ENCODE data around the gene ZNF548.

ZNF548 gene

GRCh38 chr19:57403737-57404563 is 14.3 kb downstream of the ZNF548 start:
- DNase-seq: no peak

DNA sequence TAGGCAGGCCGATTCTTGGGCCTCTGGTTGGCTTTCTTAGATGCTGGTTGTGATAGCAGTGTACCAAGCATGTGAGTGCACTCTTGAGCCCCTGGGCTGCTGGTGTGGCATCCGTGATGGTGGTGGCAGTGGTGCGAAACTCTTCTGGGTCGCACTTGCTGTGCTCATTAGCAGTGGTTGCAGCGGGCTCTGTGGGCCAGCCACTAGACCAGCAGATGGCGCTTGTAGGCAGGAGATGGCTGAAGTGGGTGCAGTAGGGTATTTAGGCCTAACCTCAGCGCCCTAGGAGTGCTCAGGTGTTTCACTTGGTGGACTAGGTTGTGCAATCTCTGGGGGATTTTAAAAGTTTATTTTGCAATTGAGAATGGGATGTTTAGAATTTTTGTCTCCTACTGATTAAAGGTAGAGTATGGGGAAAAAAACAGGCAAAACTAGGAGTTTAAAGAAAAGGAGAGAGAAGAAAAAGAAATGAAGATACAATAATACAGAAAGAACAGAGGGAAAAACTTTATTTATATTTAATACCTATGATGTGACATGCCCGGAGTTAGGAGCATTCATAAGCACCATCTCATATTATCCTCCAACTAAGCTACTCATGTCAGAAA is 17.0 kb downstream of the ZNF548 start:
- DNase-seq: peak; percentile 64

DNA sequence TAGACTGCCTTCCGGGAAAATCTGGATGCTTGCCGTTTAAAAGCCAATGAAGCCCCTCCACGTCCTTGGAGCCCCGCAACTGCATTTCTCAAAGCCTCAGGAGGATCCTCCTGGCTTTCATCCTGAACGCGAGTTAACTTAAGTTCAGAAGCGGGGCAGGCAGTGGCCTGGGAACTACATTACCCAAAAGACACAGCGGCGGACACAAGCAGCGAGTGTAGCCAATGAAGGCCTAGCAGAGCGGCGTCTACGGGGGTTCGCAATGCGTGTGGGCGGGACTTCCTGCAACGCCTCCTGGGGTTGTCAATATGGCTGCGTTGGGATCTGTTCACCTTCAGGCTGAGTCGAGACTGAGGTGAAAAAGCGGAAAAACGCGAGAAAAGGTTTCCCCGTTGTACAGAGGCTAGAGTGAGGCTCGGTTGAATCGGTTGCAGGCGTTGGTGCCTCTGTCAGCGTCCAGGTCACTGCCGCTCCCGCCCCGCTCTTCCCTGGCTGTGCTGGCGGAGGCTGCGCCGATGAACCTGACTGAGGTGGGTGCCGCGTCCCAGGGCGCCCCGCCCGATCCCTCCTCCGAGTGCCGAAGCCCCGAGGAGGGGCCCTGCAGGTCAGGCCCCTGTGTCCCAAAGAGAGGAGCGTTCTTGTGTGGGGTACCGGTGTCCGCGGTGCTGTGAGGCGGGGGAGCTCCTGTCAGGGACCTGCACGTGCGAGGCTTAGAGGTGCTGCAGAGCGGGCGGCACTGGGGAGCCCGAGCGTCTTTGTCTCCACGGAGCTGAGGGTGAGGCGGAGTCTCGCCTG is 21.4 kb downstream of the ZNF548 start, which contains the start of gene ZNF17:
Gene ZNF17, plus strand, starts transcription at position 285 of the 795 bp plus-strand sequence. CDS start 2,455 bp downstream, outside the sequence.
- DNase-seq: peak; percentile 92

GRCh38 chr19:57419439-57419838 is 29.8 kb downstream of the ZNF548 start:
- no peak for DNase-seq

DNA sequence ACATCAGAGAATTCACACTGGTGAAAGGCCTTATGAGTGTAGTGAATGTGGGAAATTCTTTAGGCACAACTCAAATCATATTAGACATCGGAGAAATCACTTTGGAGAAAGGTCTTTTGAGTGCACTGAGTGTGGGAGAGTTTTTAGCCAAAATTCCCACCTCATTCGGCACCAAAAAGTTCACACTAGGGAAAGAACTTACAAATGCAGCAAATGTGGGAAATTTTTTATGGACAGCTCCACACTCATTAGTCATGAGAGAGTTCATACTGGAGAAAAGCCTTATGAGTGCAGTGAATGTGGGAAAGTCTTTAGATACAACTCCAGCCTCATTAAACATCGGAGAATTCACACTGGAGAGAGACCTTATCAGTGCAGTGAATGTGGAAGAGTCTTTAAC is 31.4 kb downstream of the ZNF548 start:
- DNase-seq: no peak

GRCh38 chr19:57434386-57435061 is 44.9 kb downstream of the ZNF548 start:
- DNase-seq: no peak

GRCh38 chr19:57435062-57435978 is 45.7 kb downstream of the ZNF548 start, which contains the start of gene ZNF749:
Gene ZNF749, plus strand, starts transcription at chr19:57435325. Its CDS starts 254 bp downstream, at chr19:57435579.
- DNase-seq: peak; percentile 98

DNA sequence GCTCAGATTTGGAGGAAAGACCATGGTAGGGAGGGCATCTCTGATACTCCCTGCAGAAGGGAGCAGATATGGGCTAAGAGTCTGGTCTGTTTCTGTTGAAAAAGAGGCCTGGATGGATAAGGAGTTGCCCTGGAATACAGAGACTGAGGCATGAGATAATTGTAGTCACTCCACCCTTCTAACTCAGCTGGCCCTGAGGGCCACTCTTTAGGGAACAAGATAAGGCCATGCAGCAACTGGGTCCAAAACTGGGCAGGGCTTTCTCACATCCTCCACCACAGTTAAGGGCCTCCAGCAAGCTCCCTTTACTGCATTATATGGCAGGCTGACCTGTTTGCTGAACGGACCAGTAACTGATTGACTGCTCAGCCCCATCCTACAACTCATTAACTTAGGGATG is 46.8 kb downstream of the ZNF548 start:
- no peak for DNase-seq

- no peak for DNase-seq
Measured at GRCh38 chr19:57437931-57438330, 48.3 kb downstream of the ZNF548 start.

DNA sequence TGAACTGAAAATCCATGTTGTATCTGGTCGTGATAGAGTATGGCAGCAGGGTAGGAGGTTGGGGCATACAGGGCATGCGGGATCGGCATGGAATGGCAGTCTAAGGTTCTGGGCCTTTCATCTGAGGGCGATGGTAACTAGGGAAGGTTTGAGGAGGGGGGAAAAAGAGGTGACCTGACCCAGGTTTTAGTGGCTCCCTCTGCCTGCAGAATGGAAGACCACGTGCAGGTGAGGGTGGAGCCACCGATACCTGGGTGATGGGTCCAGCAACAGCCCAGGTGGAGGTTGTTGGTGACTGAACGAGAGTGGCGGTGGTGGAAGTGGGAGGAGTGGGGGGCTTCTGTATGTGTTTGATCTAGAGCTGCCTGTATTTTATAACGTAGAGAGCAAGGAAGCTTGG is 49.3 kb downstream of the ZNF548 start:
- no peak for DNase-seq

GRCh38 chr19:57441979-57442752 is 52.5 kb downstream of the ZNF548 start:
- no peak for DNase-seq

DNA sequence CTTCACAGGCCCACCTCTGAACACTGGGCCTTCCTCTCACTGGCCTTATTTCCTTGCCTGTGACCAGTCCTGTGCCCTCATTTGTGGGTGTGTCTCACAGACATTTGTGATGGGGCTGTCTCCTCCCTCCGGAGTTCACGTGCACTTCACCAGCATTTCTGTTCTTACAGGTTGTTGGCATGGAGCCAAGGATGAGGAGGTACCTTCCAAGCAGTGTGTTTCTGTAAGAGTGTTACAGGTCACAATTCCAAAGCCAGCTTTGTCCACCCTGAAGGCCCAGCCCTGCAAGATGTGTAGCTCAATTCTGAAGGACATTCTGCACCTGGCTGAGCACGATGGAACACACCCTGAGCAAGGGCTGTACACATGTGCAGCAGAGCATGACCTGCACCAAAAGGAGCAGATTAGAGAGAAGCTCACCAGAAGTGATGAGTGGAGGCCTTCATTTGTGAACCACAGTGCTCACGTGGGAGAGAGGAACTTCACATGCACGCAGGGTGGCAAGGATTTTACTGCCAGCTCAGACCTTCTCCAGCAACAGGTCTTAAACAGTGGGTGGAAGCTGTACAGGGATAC is 53.6 kb downstream of the ZNF548 start:
- DNase-seq: no peak

- DNase-seq: no peak
Measured at GRCh38 chr19:57452307-57452706, 62.7 kb downstream of the ZNF548 start.
